Fibroblast of skin of abdomen (primary cell): ENCODE measurements around the gene ZDHHC21. TPM values are rescaled to one million over a fixed set of nuclear protein-coding genes. Genes with fewer than 3 reads are reported as not detected.
"Not testable (repeated sequence)": the region's sequence is repeated elsewhere in the genome, so short reads cannot be mapped to it uniquely, and the experiment has no call there.

Experiments used
- DNase-seq: peaks from one replicate; pipeline ENCODE4 v3.0.0-alpha.2; 2013
- polyA plus RNA-seq, 2 experiments: library from polyadenylated mRNA; unstranded; fragments of 120-200 nt; gene quantifications; one replicate each; pipeline ENCODE4 v1.2.1, GENCODE V29; 2013; ENCODE audit not compliant: insufficient read length in 2 of 2

ZDHHC21 gene
- polyA plus RNA-seq (2013, experiment 1 of 2; ENCODE audit: insufficient read length) = 4.0 TPM
- polyA plus RNA-seq (2013, experiment 2 of 2; ENCODE audit: insufficient read length) = 4.2 TPM

- DNase-seq = peak; percentile 61
Measured at GRCh38 chr9:14693251-14693861, at the start of gene ZDHHC21. Gene ZDHHC21 (minus strand): TSS chr9:14693432. CDS start chr9:14674340, 19,092 bp downstream.

DNA sequence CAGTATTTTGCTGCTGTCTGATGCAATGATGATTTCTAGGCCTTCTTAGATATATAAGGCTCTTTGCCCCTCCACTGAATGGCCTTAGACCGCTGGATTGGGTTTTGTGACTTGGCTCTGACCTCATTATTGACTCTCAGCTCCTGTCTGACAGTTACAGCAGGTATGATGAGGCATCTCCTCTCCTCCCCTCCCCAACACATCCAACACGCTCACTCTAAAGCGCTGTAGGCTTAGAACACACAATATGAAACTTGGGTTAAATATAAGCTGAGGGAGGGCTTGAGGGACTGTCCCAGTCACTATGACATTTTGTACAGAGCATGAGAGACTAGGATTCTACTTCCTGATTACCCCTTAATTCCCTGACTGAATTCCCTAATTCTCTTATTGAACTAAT is 48.1 kb upstream of the ZDHHC21 start:
- DNase-seq = no peak

DNA sequence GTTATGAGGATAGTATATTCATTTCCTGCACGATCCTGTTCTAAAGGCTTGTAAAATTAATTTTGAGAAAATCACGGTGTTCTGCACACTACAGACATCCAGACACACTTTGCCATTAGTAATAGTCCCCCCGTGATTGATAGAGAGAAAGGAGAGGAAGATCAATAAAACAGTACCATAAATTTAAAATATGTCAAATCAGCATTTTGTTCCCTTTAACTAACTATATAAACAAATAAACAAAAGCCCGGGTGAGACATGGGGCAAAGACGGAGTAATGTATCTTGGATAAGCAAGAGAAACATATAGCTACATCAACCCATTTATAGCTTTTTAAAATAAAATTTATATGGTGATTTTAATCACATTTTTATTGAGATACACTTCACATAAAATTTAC is 39.9 kb upstream of the ZDHHC21 start:
- DNase-seq = no peak

- DNase-seq = no peak
Measured at GRCh38 chr9:14731294-14731981, 38.2 kb upstream of the ZDHHC21 start.

DNA sequence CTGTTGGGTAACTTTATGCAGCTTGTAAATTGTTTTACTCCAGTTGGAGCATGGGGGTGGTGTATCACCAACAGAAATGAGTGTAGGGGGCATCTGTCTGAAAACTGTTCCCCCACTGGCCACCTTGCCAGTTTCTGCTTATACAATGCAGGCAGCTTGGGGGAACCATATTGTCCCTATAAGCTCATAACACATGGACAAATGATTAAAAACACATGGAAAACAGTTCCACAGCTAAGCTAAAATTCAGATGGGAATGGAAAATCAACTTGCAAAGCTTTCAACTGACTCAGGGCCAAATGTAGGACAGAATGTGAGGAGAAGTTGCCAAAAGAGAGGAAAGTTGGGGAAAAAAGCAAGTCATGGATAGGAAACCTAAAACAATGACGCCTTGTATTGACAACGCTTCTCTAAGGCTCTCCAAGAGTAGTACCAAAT is 37.2 kb upstream of the ZDHHC21 start:
- peak; percentile 26 for DNase-seq

- no peak for DNase-seq
Measured at GRCh38 chr9:14723301-14723700, 30.1 kb upstream of the ZDHHC21 start.

GRCh38 chr9:14722391-14723035 is 29.3 kb upstream of the ZDHHC21 start, which contains the start of gene CER1:
Gene CER1 (minus strand): TSS chr9:14722733. CDS start chr9:14722672, 61 bp downstream.
- no peak for DNase-seq

DNA sequence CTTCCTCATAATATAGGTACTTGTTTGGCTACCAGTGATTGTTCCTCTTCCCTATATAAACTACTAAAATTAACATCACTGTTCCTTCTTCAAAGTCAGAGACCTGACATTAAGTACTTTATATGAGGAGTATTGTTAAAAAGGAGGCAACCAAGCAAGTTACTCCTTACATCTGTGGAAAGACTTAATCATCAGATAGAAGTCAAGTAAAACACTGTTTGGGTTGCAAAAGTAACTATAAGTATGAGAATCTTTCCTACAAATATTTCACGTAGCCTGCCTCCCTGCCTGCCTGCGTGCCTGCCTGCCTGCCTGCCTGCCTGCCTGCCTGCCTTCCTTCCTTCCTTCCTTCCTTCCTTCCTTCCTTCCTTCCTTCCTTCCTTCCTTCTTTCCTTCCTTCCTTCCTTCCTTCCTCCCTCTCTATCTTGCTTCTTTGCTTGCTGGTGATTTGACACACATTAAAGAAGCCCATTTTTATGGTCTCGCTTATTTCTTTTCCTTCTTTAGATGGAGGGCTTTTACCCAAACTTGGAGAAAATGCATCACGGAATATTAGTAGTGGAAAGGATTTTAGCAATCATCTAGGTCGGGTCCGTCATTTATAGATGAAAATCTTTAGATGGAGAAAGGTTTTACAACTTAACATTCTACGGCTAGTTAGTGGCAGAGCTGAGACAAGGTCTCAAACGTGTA is 26.1 kb upstream of the ZDHHC21 start:
- DNase-seq = no peak

DNA sequence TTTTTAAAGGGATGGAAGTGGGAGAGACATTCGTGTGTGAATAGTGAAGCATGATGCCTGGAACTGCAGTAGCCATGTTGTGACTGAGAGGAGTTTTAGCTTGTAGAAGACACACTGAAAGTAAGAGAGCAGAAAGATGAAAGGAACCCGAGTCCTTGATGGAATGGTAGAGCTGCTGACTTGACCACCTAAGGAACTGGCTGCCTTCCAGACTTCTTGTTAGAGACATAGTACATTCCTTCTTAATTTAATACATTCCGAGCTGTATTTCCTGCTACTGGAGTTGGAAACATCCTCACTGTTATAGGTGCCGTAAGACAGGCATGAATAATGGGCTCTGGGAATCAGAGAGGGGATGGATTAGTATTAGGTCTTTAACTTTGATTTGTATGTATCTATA is 21.9 kb upstream of the ZDHHC21 start:
- peak; percentile 62 for DNase-seq

DNA sequence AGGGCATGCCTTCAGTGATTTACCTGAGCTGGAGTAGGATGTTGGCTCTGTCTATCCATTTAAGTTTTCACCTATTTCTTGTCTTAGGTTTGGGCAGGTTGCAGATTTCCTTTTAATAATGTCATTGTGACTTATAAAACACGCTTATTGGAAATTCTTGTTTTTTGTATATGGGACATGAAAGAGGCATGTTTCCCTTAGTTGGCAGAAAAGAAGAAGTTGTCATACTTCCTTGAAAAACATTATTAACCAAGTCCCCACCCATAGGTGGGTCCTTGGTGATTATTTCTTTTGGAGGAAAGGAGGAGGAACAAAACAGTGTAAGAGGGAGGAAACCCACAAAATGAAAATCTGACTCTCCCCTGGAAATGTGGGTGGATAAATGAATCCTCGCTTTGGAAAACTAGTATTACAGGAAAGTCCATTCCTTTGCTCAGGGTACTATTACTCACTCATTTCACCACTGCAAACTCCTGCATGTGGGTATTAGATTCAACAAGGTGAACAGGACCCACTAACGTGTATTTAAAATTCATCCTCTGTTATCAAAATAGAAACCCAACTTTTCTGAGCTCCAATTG is 20.0 kb upstream of the ZDHHC21 start:
- DNase-seq = no peak

GRCh38 chr9:14710804-14711203 is 17.6 kb upstream of the ZDHHC21 start:
- DNase-seq = peak; percentile 80

- no peak for DNase-seq
Measured at GRCh38 chr9:14706530-14707140, 13.4 kb upstream of the ZDHHC21 start.

GRCh38 chr9:14705079-14705478 is 11.8 kb upstream of the ZDHHC21 start:
- DNase-seq = no peak

GRCh38 chr9:14704281-14704680 is 11.0 kb upstream of the ZDHHC21 start:
- DNase-seq = no peak

- DNase-seq = no peak
Measured at GRCh38 chr9:14702200-14702720, 9.0 kb upstream of the ZDHHC21 start.

DNA sequence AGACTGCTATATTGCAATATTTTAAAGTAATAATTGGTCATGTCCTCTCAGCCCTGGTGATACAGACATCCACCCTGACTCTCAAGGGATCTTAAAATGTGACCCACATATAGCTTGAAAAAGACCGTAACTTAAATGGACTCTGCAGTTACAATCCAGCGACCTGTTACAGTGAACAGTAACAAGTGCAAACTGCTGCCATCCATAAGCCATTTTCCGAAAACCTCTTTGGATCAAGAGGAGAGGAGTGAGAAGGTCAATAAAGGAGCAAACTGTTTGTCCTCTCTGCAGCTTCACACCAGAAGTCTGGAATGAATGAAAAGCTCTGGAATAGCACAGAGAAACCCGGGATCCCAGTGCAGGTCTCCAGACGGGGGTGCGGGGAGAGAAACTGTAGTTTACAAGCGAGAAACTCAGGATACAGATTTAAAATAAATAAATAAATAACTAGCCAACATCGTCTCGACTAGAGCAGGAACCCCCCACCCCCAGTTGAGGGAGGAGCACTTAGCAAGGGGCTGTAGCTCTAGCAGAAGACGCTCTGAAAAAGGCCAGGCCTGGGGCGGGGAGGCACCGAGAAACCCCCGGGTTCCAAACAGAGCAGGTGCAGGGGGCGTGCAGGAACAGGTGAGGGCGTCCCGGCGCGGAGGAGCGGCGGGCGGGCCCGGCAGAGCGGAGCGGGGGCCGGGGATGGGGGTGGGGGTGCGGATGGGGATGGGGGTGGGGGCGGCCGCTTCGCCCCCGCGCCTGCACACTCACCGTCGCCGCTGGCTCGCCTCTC is 572 bp downstream of the ZDHHC21 start:
- peak; percentile 12 for DNase-seq

DNA sequence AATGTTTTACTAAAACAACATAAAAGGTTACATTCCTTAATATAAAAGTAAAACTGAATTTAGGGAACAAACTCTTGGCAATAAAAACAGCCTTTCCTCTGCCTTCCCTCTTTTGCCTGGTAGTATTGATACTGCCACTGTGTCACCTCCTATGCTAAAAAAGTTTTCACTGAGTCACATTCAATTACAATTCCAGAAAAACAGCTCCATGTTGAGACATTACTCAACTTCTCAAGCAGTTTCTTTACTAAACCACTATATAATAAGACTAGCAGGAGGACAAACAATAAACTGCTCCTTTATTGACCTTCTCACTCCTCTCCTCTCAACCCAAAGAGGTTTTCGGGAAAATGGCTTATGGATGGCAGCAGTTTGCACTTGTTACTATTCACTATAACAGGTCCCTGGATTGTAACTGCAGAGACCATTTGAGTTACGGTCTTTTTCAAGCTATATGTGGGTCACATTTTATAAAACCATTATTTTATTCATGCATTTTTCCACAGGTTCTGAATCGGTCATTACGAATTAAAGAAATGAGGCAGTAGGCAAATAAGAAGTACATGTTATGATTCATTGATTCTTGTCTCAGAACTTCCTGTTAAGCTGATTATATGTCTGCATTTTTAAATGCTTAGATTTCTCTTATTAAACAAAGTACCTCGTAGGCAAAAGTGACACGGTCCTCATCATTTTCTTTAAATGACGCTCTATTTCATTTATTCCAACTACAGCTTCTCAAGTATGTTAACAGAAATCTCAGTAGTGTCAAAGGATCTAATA is 2.1 kb downstream of the ZDHHC21 start:
- DNase-seq = no peak

DNA sequence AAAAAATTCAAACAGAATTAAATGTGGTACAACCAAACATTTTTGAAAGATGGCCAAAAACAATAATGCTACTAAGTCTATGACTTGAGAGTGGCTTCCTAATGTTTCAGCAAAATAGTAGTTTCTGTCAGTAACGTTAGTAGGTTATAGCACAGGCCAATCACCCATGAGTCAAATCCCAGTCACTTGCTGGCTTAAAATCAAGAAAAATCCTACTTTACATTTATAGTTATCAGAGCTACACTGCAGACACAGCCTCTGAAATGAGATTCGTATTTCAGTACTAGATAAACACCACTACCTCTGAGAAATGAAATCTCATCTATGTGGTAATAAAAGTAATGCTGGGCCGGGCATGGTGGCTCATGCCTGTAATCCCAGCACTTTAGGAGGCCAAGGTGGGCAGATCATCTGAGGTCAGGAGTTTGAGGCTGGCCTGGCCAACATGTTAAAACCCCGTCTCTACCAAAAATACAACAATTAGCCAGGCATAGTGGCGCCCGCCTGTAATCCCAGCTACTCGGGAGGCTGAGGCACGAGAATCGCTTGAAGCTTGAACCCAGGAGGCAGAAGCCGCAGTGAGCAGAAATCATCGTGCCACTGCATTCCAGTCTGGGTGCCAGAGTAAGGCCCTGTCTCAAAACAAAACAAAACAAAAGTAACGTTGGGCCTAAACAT is 6.1 kb downstream of the ZDHHC21 start:
- DNase-seq = peak; percentile 86

DNA sequence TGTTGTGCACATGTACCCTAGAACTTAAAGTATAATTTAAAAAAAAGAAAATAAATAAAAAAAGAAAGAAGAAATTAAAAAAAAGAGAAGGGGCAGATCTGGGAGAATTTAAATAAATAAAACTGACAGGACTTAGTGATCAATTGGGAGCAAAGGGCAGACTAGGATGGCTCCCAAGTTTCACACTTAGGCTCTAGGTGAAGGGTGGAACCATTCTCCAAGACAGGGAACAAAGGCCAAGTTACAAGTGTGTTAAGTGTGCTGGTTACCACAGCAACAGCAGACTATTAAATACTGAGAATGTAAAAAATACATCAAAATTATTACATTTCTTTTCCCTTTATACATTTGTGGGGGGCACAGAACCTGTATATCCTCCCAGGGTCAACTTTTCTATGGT is 7.1 kb downstream of the ZDHHC21 start:
- DNase-seq = no peak

DNA sequence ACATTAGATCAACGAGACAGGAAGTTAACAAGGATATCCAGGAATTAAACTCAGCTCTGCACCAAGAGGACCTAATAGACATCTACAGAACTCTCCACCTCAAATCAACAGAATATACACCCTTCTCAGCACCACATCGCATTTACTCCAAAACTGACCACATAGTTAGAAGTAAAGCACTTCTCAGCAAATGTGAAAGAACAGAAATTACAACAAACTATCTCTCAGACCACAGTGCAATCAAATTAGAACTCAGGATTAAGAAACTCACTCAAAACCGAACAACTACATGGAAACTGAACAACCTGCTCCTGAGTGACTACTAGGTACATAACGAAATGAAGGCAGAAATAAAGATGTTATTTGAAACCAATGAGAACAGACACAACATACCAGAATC is 10.6 kb downstream of the ZDHHC21 start:
- not testable (repeated sequence) for DNase-seq
